ENCODE measurements around the gene CFAP410.

The CFAP410 gene

GRCh38 chr21:44375761-44376241 is 36.6 kb upstream of the CFAP410 start:
- no peaks in the 10 kb centered on the region for H3K4me1 ChIP-seq
- no peaks in the 10 kb centered on the region for H3K9me3 ChIP-seq
- H3K4me3 ChIP-seq, result no peak overlapping the region
- in situ Hi-C loops (cut with MboI; ENCODE audit: low sequenced_read_pairs), result no loop called here
- DNase-seq (ENCODE audit: low spot score in 2 of 2), result no peak
- no peaks in the 10 kb centered on the region for H3K27me3 ChIP-seq (ENCODE audit: low read depth)
- no peaks in the 10 kb centered on the region for H3K36me3 ChIP-seq (replicated peaks)

- in situ Hi-C loops (cut with MboI; ENCODE audit: low sequenced_read_pairs), result no loop called here
- no peaks in the 10 kb centered on the region for H3K27me3 ChIP-seq (ENCODE audit: low read depth)
- no peak for DNase-seq (ENCODE audit: low spot score in 2 of 2)
- no peaks in the 10 kb centered on the region for H3K4me1 ChIP-seq
- no peak overlapping the region for H3K4me3 ChIP-seq
- H3K9me3 ChIP-seq, result no peaks in the 10 kb centered on the region
- H3K36me3 ChIP-seq (replicated peaks), result no peaks in the 10 kb centered on the region
Observed at GRCh38 chr21:44375281-44375651, 36.1 kb upstream of the CFAP410 start.

- Histone ChIP-seq H3K36me3 (replicated peaks) (no peaks in the 10 kb centered on the region), H3K4me3 (no peak overlapping the region), H3K27me3 (ENCODE audit: low read depth) (no peaks in the 10 kb centered on the region), H3K4me1 (no peaks in the 10 kb centered on the region), H3K9me3 (no peaks in the 10 kb centered on the region)
- in situ Hi-C loops (cut with MboI; ENCODE audit: low sequenced_read_pairs), result no loop called here
- no peak for DNase-seq (ENCODE audit: low spot score in 2 of 2)
Observed at GRCh38 chr21:44374601-44375280, 35.6 kb upstream of the CFAP410 start.

GRCh38 chr21:44372616-44373015 is 33.4 kb upstream of the CFAP410 start:
- Histone ChIP-seq H3K36me3 (replicated peaks) (no peaks in the 10 kb centered on the region), H3K9me3 (no peaks in the 10 kb centered on the region), H3K4me1 (no peaks in the 10 kb centered on the region), H3K4me3 (no peak overlapping the region), H3K27me3 (ENCODE audit: low read depth) (no peaks in the 10 kb centered on the region)
- DNase-seq (ENCODE audit: low spot score in 2 of 2), result no peak
- in situ Hi-C loops (cut with MboI; ENCODE audit: low sequenced_read_pairs), result no loop called here

- Histone ChIP-seq H3K36me3 (replicated peaks) (no peaks in the 10 kb centered on the region), H3K4me1 (no peaks in the 10 kb centered on the region), H3K9me3 (no peaks in the 10 kb centered on the region), H3K4me3 (no peak overlapping the region), H3K27me3 (ENCODE audit: low read depth) (no peaks in the 10 kb centered on the region)
- in situ Hi-C loops (cut with MboI; ENCODE audit: low sequenced_read_pairs), result no loop called here
- DNase-seq (ENCODE audit: low spot score in 2 of 2), result no peak
Observed at GRCh38 chr21:44371596-44371995, 32.4 kb upstream of the CFAP410 start.

- no peak for DNase-seq (ENCODE audit: low spot score in 2 of 2)
- in situ Hi-C loops (cut with MboI; ENCODE audit: low sequenced_read_pairs), result no loop called here
- Histone ChIP-seq H3K9me3 (no peaks in the 10 kb centered on the region), H3K27me3 (ENCODE audit: low read depth) (no peaks in the 10 kb centered on the region), H3K4me1 (no peaks in the 10 kb centered on the region), H3K36me3 (replicated peaks) (no peaks in the 10 kb centered on the region), H3K4me3 (no peak overlapping the region)
Observed at GRCh38 chr21:44370786-44371410, 31.7 kb upstream of the CFAP410 start.

GRCh38 chr21:44370027-44370735 is 31.0 kb upstream of the CFAP410 start:
- Histone ChIP-seq H3K27me3 (ENCODE audit: low read depth) (no peaks in the 10 kb centered on the region), H3K4me3 (no peak overlapping the region), H3K9me3 (no peaks in the 10 kb centered on the region), H3K36me3 (replicated peaks) (no peaks in the 10 kb centered on the region), H3K4me1 (no peaks in the 10 kb centered on the region)
- DNase-seq (ENCODE audit: low spot score in 2 of 2), result no peak
- in situ Hi-C loops (cut with MboI; ENCODE audit: low sequenced_read_pairs), result no loop called here

GRCh38 chr21:44368711-44369446 is 29.7 kb upstream of the CFAP410 start:
- Histone ChIP-seq H3K4me1 (no peaks in the 10 kb centered on the region), H3K27me3 (ENCODE audit: low read depth) (no peaks in the 10 kb centered on the region), H3K9me3 (no peaks in the 10 kb centered on the region), H3K4me3 (no peak overlapping the region), H3K36me3 (replicated peaks) (no peaks in the 10 kb centered on the region)
- in situ Hi-C loops (cut with MboI; ENCODE audit: low sequenced_read_pairs), result no loop called here
- DNase-seq (ENCODE audit: low spot score in 2 of 2), result no peak

GRCh38 chr21:44366586-44367211 is 27.5 kb upstream of the CFAP410 start:
- in situ Hi-C loops (cut with MboI; ENCODE audit: low sequenced_read_pairs), result no loop called here

GRCh38 chr21:44365967-44366585 is 26.9 kb upstream of the CFAP410 start:
- H3K27me3 ChIP-seq (ENCODE audit: low read depth), result no peaks in the 10 kb centered on the region
- in situ Hi-C loops (cut with MboI; ENCODE audit: low sequenced_read_pairs), result no loop called here
- H3K4me3 ChIP-seq, result no peak overlapping the region
- no peak for DNase-seq (ENCODE audit: low spot score in 2 of 2)
- H3K9me3 ChIP-seq, result no peaks in the 10 kb centered on the region
- no peaks in the 10 kb centered on the region for H3K36me3 ChIP-seq (replicated peaks)
- no peaks in the 10 kb centered on the region for H3K4me1 ChIP-seq

More at GRCh38 chr21:44366586-44367211, 27.5 kb upstream of the CFAP410 start:
- Histone ChIP-seq H3K4me1 (no peaks in the 10 kb centered on the region), H3K27me3 (ENCODE audit: low read depth) (no peaks in the 10 kb centered on the region), H3K36me3 (replicated peaks) (no peaks in the 10 kb centered on the region), H3K4me3 (no peak overlapping the region), H3K9me3 (no peaks in the 10 kb centered on the region)
- no peak for DNase-seq (ENCODE audit: low spot score in 2 of 2)

GRCh38 chr21:44365251-44365966 is 26.2 kb upstream of the CFAP410 start:
- no peaks in the 10 kb centered on the region for H3K36me3 ChIP-seq (replicated peaks)
- no peaks in the 10 kb centered on the region for H3K27me3 ChIP-seq (ENCODE audit: low read depth)
- in situ Hi-C loops (cut with MboI; ENCODE audit: low sequenced_read_pairs), result no loop called here
- DNase-seq (ENCODE audit: low spot score in 2 of 2), result no peak
- no peaks in the 10 kb centered on the region for H3K9me3 ChIP-seq
- no peak overlapping the region for H3K4me3 ChIP-seq
- no peaks in the 10 kb centered on the region for H3K4me1 ChIP-seq

- Histone ChIP-seq H3K9me3 (no peaks in the 10 kb centered on the region), H3K36me3 (replicated peaks) (no peaks in the 10 kb centered on the region), H3K4me1 (no peaks in the 10 kb centered on the region), H3K27me3 (ENCODE audit: low read depth) (no peaks in the 10 kb centered on the region), H3K4me3 (no peak overlapping the region)
- in situ Hi-C loops (cut with MboI; ENCODE audit: low sequenced_read_pairs), result no loop called here
- no peak for DNase-seq (ENCODE audit: low spot score in 2 of 2)
Observed at GRCh38 chr21:44364151-44365053, 25.2 kb upstream of the CFAP410 start.

All from HAP-1 (cell line).